ENCODE results near the gene PLVAP. TPM values are rescaled to one million over a fixed set of nuclear protein-coding genes. Genes with fewer than 3 reads are reported as not detected.

PLVAP gene
- total and polyA plus RNA-seq, 8 donors = 14.0 to 59.5 (median 20.3) TPM

DNA sequence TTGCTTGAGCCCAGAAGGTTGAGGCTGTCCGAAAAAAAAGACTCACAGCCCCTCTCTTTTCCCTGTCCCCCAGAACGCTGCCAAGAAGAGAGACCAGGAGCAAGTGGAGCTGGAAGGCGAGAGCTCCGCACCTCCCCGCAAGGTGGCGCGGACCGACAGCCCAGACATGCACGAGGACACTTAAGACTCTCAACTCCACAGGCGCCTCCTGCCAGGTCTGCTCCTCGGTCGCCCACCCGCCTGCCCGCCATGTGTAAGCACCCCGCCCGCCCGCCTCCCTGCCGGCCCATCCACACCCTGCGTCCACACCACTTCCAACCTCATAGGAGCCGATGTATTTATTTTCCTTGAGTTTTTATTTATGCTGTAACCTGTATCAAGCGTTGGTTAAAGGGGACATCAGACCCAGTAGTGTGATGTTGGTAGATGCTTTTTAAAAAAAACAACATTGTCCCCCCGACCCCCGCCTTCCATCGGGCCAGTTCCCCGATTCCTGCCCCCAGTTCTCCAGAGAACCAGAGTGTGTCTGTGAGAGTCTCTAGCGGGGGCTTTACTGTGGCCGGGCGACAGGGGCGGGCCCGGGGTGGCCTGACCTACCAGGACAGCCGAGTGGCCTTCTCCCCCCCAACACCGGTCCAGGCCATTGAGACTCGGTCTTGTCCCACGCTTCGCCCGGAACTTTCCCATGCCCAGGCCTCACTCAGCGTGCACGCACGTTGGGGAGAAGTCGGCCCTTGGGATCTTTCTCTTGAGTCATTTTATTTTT lies 57.5 kb downstream of the PLVAP start:
- peaks cover 0 to 73% of the 10 kb centered on the region in 2 donors for H3K36me3 ChIP-seq
- intact Hi-C loops (cut with DNase I) = no loop called here
- TF ChIP-seq, protein P1, sequence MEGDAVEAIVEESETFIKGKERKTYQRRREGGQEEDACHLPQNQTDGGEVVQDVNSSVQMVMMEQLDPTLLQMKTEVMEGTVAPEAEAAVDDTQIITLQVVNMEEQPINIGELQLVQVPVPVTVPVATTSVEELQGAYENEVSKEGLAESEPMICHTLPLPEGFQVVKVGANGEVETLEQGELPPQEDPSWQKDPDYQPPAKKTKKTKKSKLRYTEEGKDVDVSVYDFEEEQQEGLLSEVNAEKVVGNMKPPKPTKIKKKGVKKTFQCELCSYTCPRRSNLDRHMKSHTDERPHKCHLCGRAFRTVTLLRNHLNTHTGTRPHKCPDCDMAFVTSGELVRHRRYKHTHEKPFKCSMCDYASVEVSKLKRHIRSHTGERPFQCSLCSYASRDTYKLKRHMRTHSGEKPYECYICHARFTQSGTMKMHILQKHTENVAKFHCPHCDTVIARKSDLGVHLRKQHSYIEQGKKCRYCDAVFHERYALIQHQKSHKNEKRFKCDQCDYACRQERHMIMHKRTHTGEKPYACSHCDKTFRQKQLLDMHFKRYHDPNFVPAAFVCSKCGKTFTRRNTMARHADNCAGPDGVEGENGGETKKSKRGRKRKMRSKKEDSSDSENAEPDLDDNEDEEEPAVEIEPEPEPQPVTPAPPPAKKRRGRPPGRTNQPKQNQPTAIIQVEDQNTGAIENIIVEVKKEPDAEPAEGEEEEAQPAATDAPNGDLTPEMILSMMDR (IDR thresholded peaks at IDR 0.05) = no peak
- no peak overlapping the region for H3K4me3 ChIP-seq
- no peak overlapping the region for H3K27ac ChIP-seq
- no peak for ATAC-seq
- H3K4me1 ChIP-seq = peaks cover 0 to 23% of the 10 kb centered on the region in 2 donors
- H3K9me3 ChIP-seq = no peaks in the 10 kb centered on the region
- DNase-seq = no peak
- H3K27me3 ChIP-seq = peaks cover 0 to 5% of the 10 kb centered on the region in 2 donors

GRCh38 chr19:17318966-17319365 lies 58.2 kb downstream of the PLVAP start:
- TF ChIP-seq, protein P1 (IDR thresholded peaks at IDR 0.05) = no peak
- H3K4me3 ChIP-seq = no peak overlapping the region
- peaks cover 0 to 79% of the 10 kb centered on the region in 2 donors for H3K36me3 ChIP-seq
- H3K4me1 ChIP-seq = peaks cover 0 to 18% of the 10 kb centered on the region in 2 donors
- no peaks in the 10 kb centered on the region for H3K9me3 ChIP-seq
- H3K27ac ChIP-seq = no peak overlapping the region
- H3K27me3 ChIP-seq = peaks cover 0 to 2% of the 10 kb centered on the region in 2 donors
- intact Hi-C loops (cut with DNase I) = no loop called here
- ATAC-seq = no peak
- DNase-seq = no peak

DNA sequence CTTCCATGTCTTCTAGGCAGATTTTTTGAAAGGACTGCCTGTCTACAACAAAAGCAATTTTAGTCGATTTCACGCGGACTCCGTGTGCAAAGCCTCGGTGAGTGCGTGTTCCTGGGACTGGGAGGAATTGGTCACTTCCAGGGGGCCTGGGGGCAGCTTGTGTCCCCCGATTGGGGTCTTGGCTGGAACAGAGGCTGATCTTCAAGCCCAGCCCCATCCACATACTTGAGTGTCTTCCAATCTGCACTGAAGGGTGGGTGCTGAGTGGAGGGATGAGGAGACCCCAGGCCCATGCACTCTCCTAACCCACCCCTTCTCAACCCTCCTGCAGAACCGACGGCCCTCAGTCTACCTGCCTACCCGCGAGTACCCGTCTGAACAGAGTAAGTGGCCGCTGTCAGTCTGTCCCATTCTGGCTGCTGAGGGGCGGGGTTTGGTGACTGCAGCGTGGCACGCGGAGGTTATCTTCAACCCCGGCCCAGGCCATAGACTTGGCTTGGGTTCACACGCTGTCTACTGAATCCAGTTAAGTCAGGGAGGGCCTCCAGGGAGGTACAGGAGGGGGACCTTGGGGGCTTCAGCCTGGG lies 63.0 kb downstream of the PLVAP start:
- DNase-seq (no peak), ATAC-seq (no peak)
- intact Hi-C loops (cut with DNase I) = no loop called here
- H3K27ac ChIP-seq = no peak overlapping the region
- H3K27me3 ChIP-seq = no peaks in the 10 kb centered on the region
- H3K4me3 ChIP-seq = no peak overlapping the region
- peaks cover 10 to 44% of the 10 kb centered on the region in 2 donors for H3K4me1 ChIP-seq
- TF ChIP-seq, protein P1 (IDR thresholded peaks at IDR 0.05) = no peak
- peaks cover 0 to 58% of the 10 kb centered on the region in 2 donors for H3K36me3 ChIP-seq
- no peaks in the 10 kb centered on the region for H3K9me3 ChIP-seq

DNA sequence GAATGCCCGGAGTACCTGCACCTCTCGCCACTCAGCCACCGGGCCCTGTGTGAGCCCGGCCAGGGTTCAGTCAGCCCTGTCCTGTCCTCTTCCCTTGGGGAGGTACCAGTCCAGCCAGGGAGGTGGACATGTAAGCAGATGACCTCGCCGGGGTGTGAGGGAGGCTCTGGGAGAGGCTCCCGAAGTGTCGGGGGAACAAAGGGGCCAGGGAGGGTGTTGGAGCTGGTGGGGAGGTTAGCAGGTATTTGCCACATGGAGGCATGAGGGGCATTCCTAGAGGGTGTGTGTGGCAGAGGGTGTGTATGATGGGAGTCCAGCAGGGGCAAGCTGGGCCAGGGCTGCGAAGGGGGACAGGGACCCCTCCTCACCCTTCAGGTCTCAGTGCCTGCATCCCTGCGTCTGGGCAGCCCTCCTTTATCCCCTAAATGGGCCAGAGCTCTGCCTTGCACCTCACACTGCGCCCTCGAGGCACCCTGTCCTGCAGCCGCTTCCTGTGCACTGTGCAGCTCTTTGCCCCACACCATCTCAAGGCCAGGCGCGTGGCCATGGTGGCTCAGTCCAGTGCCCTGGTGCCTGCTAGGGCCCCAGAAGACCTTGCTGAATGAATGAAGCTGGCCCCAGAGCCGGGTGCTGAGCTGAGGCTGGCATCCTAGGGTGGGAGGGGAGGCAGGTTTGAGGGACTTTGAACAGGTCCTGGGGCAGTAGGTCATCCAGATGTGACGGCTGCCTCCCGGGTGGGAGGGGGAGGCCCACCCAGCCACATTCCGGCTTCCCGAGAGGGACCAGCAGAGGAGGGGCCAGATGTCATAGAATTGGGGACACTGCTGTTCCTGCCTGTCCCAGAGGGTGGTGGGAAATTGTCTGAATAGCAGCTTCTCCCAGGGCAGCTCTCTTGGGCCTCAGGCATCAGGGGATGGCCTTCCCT lies 64.7 kb downstream of the PLVAP start:
- H3K36me3 ChIP-seq = peaks cover 0 to 47% of the 10 kb centered on the region in 2 donors
- H3K4me3 ChIP-seq = no peak overlapping the region
- H3K27me3 ChIP-seq = no peaks in the 10 kb centered on the region
- TF ChIP-seq, protein P1 (IDR thresholded peaks at IDR 0.05) = no peak
- H3K9me3 ChIP-seq = no peaks in the 10 kb centered on the region
- peaks cover 10 to 50% of the 10 kb centered on the region in 2 donors for H3K4me1 ChIP-seq
- intact Hi-C loops (cut with DNase I) = no loop called here
- ATAC-seq = no peak
- no peak overlapping the region for H3K27ac ChIP-seq
- no peak for DNase-seq
